WTC11 (cell line): ENCODE results near the gene DPY30. TPM values are rescaled to one million over a fixed set of nuclear protein-coding genes. Genes with fewer than 3 reads are reported as not detected.

Experiments used
- ATAC-seq: fragments of 200-7000 bp; cut with Tn5 transposase; 2 replicates; pipeline ENCODE4 v1.10.0; 2021; ENCODE audit warnings: mild to moderate bottlenecking, moderate library complexity
- CTCF ChIA-PET: fragments of 300-600 bp; sonication (Branson Sonifier 250); formaldehyde crosslinking; loops from one replicate; lab custom pipeline; 2021; ENCODE audit warnings: antibody characterized with exemption; lab: Charles Lee
- POLR2A ChIA-PET: fragments of 350-600 bp; sonication (Branson Sonifier 250); formaldehyde crosslinking; loops from one replicate; lab custom pipeline; 2021; ENCODE audit warnings: antibody characterized with exemption; lab: Charles Lee
- DNase-seq: peaks from one replicate; pipeline ENCODE4 v3.0.0; 2021; ENCODE audit warnings: low spot score
- H3K27ac Mint-ChIP-seq: 2 replicates; pipeline ENCODE4 v1.8.0; 2021; ENCODE audit warnings: mixed read lengths
- H3K27me3 Mint-ChIP-seq: 2 replicates; pipeline ENCODE4 v1.8.0; 2021; ENCODE audit warnings: low read depth, mild to moderate bottlenecking, moderate library complexity, mixed read lengths
- H3K36me3 Mint-ChIP-seq: 2 replicates; pipeline ENCODE4 v1.8.0; 2021; ENCODE audit warnings: mixed read lengths
- H3K4me1 Mint-ChIP-seq: 2 replicates; pipeline ENCODE4 v1.8.0; 2022; ENCODE audit warnings: mixed read lengths
- H3K4me3 Mint-ChIP-seq: 2 replicates; pipeline ENCODE4 v1.8.0; 2021; ENCODE audit warnings: mild to moderate bottlenecking, moderate library complexity, mixed read lengths
- H3K9me3 Mint-ChIP-seq: 2 replicates; pipeline ENCODE4 v1.8.0; 2021; ENCODE audit warnings: mixed read lengths
- CBFB ChIP-seq: sonication (generic); formaldehyde crosslinking; IDR thresholded peaks from 2 replicates; pipeline ENCODE4 v1.8.1; 2022; ENCODE audit warnings: mild to moderate bottlenecking, low read depth, missing genetic modification reagents
- ESRRA ChIP-seq: sonication (generic); formaldehyde crosslinking; IDR thresholded peaks from 2 replicates; pipeline ENCODE4 v1.8.1; 2022; ENCODE audit warnings: mild to moderate bottlenecking, missing genetic modification reagents, borderline replicate concordance
- GTF2I ChIP-seq: fragments of 250-450 bp; sonication (Bioruptor Pico); conservative IDR thresholded peaks from 2 replicates; pipeline ENCODE4 v1.4.0; 2021; ENCODE audit warnings: mild to moderate bottlenecking
- HMGA2 ChIP-seq: fragments of 250-450 bp; sonication (Bioruptor Pico); IDR thresholded peaks from 2 replicates; pipeline ENCODE4 v1.4.0; 2021; ENCODE audit warnings: mild to moderate bottlenecking, moderate library complexity
- KAT7 ChIP-seq: sonication (generic); formaldehyde crosslinking; IDR thresholded peaks from 2 replicates; pipeline ENCODE4 v1.8.1; 2023; ENCODE audit warnings: missing genetic modification reagents, mild to moderate bottlenecking, borderline replicate concordance
- MYBL2 ChIP-seq: sonication (generic); formaldehyde crosslinking; IDR thresholded peaks from 2 replicates; pipeline ENCODE4 v1.8.1; 2023; ENCODE audit warnings: mild to moderate bottlenecking, moderate library complexity, missing genetic modification reagents
- NFYB ChIP-seq: sonication (generic); formaldehyde crosslinking; conservative IDR thresholded peaks from 2 replicates; pipeline ENCODE4 v1.8.0; 2022; ENCODE audit warnings: low read depth, missing genetic modification reagents
- RELA ChIP-seq: sonication (generic); formaldehyde crosslinking; IDR thresholded peaks from 2 replicates; pipeline ENCODE4 v1.8.1; 2022; ENCODE audit warnings: missing genetic modification reagents, mild to moderate bottlenecking, borderline replicate concordance
- RORB ChIP-seq: fragments of 250-450 bp; sonication (Bioruptor Pico); IDR thresholded peaks from 2 replicates; pipeline ENCODE4 v1.9.0; 2021; ENCODE audit warnings: mild to moderate bottlenecking
- SMAD4 ChIP-seq: sonication (generic); formaldehyde crosslinking; IDR thresholded peaks from 2 replicates; pipeline ENCODE4 v1.8.0; 2022; ENCODE audit warnings: mild to moderate bottlenecking, missing genetic modification reagents
- ZNF121 ChIP-seq: sonication (generic); formaldehyde crosslinking; IDR thresholded peaks from 2 replicates; pipeline ENCODE4 v1.8.0; 2023; ENCODE audit warnings: missing genetic modification reagents
- ZNF416 ChIP-seq: fragments of 250-450 bp; sonication (Bioruptor Pico); IDR thresholded peaks from 2 replicates; pipeline ENCODE4 v1.9.0; 2021; ENCODE audit warnings: mild to moderate bottlenecking, inconsistent platforms
- ZNF423 ChIP-seq: fragments of 250-450 bp; sonication (Bioruptor Pico); IDR thresholded peaks from 2 replicates; pipeline ENCODE4 v2.1.2; 2022; ENCODE audit warnings: mild to moderate bottlenecking, moderate library complexity
- total RNA-seq: library from RNA; stranded (reverse); gene quantifications from 3 replicates; pipeline ENCODE4 v1.2.3, GENCODE V29; 2021
- TF ChIP-seq, protein P1 (sequence below): sonication (generic); formaldehyde crosslinking; IDR thresholded peaks from 2 replicates; pipeline ENCODE4 v1.8.1; 2023; ENCODE audit warnings: mild to moderate bottlenecking, missing genetic modification reagents, borderline replicate concordance
- TF ChIP-seq, protein P2 (sequence below): sonication (generic); formaldehyde crosslinking; IDR thresholded peaks from 2 replicates; pipeline ENCODE4 v1.8.0; 2023; ENCODE audit warnings: mild to moderate bottlenecking, missing genetic modification reagents
- TF ChIP-seq, protein P3 (sequence below): fragments of 250-450 bp; sonication (Bioruptor Pico); IDR thresholded peaks from 2 replicates; pipeline ENCODE4 v2.1.2; 2022; ENCODE audit warnings: mild to moderate bottlenecking, moderate library complexity
- TF ChIP-seq, protein P4 (sequence below): sonication (generic); formaldehyde crosslinking; IDR thresholded peaks from 2 replicates; pipeline ENCODE4 v1.8.0; 2023; ENCODE audit warnings: missing genetic modification reagents
- TF ChIP-seq, protein P5 (sequence below): sonication (generic); formaldehyde crosslinking; IDR thresholded peaks from 2 replicates; pipeline ENCODE4 v1.8.1; 2023; ENCODE audit warnings: mild to moderate bottlenecking, missing genetic modification reagents
- TF ChIP-seq, protein P6 (sequence below): fragments of 250-450 bp; sonication (Bioruptor Pico); IDR thresholded peaks from 2 replicates; pipeline ENCODE4 v1.9.0; 2021; ENCODE audit warnings: moderate library complexity, mild to moderate bottlenecking, inconsistent platforms, borderline replicate concordance
- TF ChIP-seq, protein P7 (sequence below): sonication (generic); formaldehyde crosslinking; IDR thresholded peaks from 2 replicates; pipeline ENCODE4 v1.8.1; 2022; ENCODE audit warnings: low read depth, mild to moderate bottlenecking, moderate library complexity, missing genetic modification reagents, borderline replicate concordance

Gene DPY30
- total RNA-seq, 1 experiment from 2014 or later: 116 TPM

DNA sequence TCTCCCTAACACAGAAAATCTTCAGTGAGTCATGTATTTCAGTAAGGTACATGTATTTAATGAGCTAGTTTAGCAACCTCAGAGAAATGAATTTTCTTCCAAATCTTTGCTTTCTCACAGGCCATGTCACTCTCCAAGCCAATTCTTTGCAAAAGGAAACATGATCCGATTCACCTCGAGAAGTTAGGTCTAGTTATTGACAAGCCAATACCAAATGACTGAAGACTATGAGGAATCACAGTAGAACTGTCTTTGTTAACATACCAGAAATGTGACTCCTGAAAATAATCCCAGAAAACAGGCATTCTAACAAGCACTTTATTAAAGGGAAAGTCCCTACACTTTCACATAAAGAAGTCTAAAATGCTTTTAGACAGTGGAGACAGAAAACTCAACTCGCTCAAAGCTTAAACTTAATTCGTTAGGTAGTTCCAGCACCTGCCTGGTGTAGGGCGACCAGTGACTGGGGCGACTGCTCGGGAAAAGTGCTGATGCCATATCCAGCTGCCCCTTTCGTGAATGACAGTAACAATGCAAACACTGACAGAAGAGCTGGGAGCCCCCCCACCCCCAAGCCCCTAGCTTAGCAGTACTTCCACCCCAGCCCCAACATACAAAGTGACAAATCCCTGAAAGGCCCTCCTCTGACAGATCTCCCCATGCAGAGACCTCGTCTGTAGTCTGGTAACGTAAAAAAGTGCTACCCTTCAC is 30.6 kb downstream of the DPY30 start (continued):
- TF ChIP-seq, protein P1, sequence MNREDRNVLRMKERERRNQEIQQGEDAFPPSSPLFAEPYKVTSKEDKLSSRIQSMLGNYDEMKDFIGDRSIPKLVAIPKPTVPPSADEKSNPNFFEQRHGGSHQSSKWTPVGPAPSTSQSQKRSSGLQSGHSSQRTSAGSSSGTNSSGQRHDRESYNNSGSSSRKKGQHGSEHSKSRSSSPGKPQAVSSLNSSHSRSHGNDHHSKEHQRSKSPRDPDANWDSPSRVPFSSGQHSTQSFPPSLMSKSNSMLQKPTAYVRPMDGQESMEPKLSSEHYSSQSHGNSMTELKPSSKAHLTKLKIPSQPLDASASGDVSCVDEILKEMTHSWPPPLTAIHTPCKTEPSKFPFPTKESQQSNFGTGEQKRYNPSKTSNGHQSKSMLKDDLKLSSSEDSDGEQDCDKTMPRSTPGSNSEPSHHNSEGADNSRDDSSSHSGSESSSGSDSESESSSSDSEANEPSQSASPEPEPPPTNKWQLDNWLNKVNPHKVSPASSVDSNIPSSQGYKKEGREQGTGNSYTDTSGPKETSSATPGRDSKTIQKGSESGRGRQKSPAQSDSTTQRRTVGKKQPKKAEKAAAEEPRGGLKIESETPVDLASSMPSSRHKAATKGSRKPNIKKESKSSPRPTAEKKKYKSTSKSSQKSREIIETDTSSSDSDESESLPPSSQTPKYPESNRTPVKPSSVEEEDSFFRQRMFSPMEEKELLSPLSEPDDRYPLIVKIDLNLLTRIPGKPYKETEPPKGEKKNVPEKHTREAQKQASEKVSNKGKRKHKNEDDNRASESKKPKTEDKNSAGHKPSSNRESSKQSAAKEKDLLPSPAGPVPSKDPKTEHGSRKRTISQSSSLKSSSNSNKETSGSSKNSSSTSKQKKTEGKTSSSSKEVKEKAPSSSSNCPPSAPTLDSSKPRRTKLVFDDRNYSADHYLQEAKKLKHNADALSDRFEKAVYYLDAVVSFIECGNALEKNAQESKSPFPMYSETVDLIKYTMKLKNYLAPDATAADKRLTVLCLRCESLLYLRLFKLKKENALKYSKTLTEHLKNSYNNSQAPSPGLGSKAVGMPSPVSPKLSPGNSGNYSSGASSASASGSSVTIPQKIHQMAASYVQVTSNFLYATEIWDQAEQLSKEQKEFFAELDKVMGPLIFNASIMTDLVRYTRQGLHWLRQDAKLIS (CRISPR knock-in tag): no peak
- no peak for TF ChIP-seq RORB (CRISPR knock-in tag)
- TF ChIP-seq RELA: no peak

DNA sequence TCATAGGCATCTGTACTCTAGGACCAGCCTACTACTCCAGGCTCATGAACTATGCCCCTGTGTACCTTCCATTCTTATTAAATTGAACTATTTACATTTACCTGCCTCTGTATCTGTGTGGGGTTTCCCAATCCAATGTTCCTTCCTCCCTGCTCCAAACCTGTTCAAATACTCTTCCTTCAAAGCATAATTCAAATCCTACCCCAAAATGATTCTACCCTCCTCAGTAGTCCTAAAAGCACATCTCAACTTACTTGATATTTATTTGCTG is 32.5 kb downstream of the DPY30 start:
- Mint-ChIP-seq H3K27me3 (no peaks in the 10 kb centered on the region), H3K9me3 (no peaks in the 10 kb centered on the region), H3K4me3 (no peak overlapping the region), H3K27ac (0 out of 2 replicates have a peak overlapping the region, but pooled peaks have one; percentile 0), H3K4me1 (peaks cover 38% of the 10 kb centered on the region), H3K36me3 (no peaks in the 10 kb centered on the region)
- ChIA-PET POLR2A (no interaction called here), CTCF (no interaction called here)
- DNase-seq (no peak), ATAC-seq (no peak)
- TF ChIP-seq ZNF423 (CRISPR knock-in tag) (no peak), ZNF121 (no peak), MYBL2 (CRISPR knock-in tag) (no peak), KAT7 (no peak), NFYB (CRISPR knock-in tag) (no peak), CBFB (no peak), GTF2I (CRISPR knock-in tag) (no peak), ESRRA (no peak), ZNF416 (CRISPR knock-in tag) (no peak), HMGA2 (no peak), SMAD4 (no peak)
- TF ChIP-seq, protein P2, sequence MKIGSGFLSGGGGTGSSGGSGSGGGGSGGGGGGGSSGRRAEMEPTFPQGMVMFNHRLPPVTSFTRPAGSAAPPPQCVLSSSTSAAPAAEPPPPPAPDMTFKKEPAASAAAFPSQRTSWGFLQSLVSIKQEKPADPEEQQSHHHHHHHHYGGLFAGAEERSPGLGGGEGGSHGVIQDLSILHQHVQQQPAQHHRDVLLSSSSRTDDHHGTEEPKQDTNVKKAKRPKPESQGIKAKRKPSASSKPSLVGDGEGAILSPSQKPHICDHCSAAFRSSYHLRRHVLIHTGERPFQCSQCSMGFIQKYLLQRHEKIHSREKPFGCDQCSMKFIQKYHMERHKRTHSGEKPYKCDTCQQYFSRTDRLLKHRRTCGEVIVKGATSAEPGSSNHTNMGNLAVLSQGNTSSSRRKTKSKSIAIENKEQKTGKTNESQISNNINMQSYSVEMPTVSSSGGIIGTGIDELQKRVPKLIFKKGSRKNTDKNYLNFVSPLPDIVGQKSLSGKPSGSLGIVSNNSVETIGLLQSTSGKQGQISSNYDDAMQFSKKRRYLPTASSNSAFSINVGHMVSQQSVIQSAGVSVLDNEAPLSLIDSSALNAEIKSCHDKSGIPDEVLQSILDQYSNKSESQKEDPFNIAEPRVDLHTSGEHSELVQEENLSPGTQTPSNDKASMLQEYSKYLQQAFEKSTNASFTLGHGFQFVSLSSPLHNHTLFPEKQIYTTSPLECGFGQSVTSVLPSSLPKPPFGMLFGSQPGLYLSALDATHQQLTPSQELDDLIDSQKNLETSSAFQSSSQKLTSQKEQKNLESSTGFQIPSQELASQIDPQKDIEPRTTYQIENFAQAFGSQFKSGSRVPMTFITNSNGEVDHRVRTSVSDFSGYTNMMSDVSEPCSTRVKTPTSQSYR (CRISPR knock-in tag): no peak
- TF ChIP-seq, protein P3, sequence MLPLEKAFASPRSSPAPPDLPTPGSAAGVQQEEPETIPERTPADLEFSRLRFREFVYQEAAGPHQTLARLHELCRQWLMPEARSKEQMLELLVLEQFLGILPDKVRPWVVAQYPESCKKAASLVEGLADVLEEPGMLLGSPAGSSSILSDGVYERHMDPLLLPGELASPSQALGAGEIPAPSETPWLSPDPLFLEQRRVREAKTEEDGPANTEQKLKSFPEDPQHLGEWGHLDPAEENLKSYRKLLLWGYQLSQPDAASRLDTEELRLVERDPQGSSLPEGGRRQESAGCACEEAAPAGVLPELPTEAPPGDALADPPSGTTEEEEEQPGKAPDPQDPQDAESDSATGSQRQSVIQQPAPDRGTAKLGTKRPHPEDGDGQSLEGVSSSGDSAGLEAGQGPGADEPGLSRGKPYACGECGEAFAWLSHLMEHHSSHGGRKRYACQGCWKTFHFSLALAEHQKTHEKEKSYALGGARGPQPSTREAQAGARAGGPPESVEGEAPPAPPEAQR (CRISPR knock-in tag): no peak
- TF ChIP-seq, protein P4, sequence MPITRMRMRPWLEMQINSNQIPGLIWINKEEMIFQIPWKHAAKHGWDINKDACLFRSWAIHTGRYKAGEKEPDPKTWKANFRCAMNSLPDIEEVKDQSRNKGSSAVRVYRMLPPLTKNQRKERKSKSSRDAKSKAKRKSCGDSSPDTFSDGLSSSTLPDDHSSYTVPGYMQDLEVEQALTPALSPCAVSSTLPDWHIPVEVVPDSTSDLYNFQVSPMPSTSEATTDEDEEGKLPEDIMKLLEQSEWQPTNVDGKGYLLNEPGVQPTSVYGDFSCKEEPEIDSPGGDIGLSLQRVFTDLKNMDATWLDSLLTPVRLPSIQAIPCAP (CRISPR knock-in tag): no peak
- TF ChIP-seq, protein P5, sequence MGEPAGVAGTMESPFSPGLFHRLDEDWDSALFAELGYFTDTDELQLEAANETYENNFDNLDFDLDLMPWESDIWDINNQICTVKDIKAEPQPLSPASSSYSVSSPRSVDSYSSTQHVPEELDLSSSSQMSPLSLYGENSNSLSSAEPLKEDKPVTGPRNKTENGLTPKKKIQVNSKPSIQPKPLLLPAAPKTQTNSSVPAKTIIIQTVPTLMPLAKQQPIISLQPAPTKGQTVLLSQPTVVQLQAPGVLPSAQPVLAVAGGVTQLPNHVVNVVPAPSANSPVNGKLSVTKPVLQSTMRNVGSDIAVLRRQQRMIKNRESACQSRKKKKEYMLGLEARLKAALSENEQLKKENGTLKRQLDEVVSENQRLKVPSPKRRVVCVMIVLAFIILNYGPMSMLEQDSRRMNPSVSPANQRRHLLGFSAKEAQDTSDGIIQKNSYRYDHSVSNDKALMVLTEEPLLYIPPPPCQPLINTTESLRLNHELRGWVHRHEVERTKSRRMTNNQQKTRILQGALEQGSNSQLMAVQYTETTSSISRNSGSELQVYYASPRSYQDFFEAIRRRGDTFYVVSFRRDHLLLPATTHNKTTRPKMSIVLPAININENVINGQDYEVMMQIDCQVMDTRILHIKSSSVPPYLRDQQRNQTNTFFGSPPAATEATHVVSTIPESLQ (CRISPR knock-in tag): no peak
- TF ChIP-seq, protein P6, sequence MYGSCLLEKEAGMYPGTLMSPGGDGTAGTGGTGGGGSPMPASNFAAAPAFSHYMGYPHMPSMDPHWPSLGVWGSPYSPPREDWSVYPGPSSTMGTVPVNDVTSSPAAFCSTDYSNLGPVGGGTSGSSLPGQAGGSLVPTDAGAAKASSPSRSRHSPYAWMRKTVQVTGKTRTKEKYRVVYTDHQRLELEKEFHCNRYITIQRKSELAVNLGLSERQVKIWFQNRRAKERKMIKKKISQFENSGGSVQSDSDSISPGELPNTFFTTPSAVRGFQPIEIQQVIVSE (CRISPR knock-in tag): no peak
- TF ChIP-seq, protein P7, sequence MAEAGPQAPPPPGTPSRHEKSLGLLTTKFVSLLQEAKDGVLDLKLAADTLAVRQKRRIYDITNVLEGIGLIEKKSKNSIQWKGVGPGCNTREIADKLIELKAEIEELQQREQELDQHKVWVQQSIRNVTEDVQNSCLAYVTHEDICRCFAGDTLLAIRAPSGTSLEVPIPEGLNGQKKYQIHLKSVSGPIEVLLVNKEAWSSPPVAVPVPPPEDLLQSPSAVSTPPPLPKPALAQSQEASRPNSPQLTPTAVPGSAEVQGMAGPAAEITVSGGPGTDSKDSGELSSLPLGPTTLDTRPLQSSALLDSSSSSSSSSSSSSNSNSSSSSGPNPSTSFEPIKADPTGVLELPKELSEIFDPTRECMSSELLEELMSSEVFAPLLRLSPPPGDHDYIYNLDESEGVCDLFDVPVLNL (CRISPR knock-in tag): no peak
